HG03175 (cell line): Measurements from ENCODE around the gene C2orf49.

Experiments
- ATAC-seq: cut with Tn5 transposase; IDR thresholded peaks from one replicate; pipeline ENCODE4 v1.9.1; 2021; ENCODE audit warnings: mild to moderate bottlenecking, moderate library complexity; ENCODE audit not compliant: unreplicated experiment

C2orf49 gene

GRCh38 chr2:105381101-105381668, 43.8 kb downstream of the C2orf49 start:
- no peak for ATAC-seq

GRCh38 chr2:105382177-105382576, 44.8 kb downstream of the C2orf49 start:
- no peak for ATAC-seq

GRCh38 chr2:105383432-105384166, 46.3 kb downstream of the C2orf49 start:
- ATAC-seq, result no peak

GRCh38 chr2:105384216-105384615, 46.9 kb downstream of the C2orf49 start:
- no peak for ATAC-seq

GRCh38 chr2:105384861-105385260, 47.5 kb downstream of the C2orf49 start:
- no peak for ATAC-seq

GRCh38 chr2:105385731-105386540, 48.6 kb downstream of the C2orf49 start:
- no peak for ATAC-seq

- no peak for ATAC-seq
Observed at GRCh38 chr2:105387225-105387624, 49.9 kb downstream of the C2orf49 start.

GRCh38 chr2:105388971-105389381, 51.6 kb downstream of the C2orf49 start:
- ATAC-seq, result no peak

GRCh38 chr2:105390454-105390853, 53.1 kb downstream of the C2orf49 start:
- no peak for ATAC-seq

GRCh38 chr2:105391058-105391627, 53.8 kb downstream of the C2orf49 start:
- ATAC-seq, result no peak

GRCh38 chr2:105391763-105392662, 54.7 kb downstream of the C2orf49 start:
- ATAC-seq, result no peak

GRCh38 chr2:105393373-105394055, 56.2 kb downstream of the C2orf49 start:
- no peak for ATAC-seq

- no peak for ATAC-seq
Observed at GRCh38 chr2:105394951-105395611, 57.7 kb downstream of the C2orf49 start.

- no peak for ATAC-seq
Observed at GRCh38 chr2:105395691-105396090, 58.4 kb downstream of the C2orf49 start.

- no peak for ATAC-seq
Observed at GRCh38 chr2:105396254-105397024, 59.1 kb downstream of the C2orf49 start.

- no peak for ATAC-seq
Observed at GRCh38 chr2:105397025-105397722, 59.8 kb downstream of the C2orf49 start.

- no peak for ATAC-seq
Observed at GRCh38 chr2:105397953-105398335, 60.6 kb downstream of the C2orf49 start.
